Thyroid gland (tissue), 4 donors: Measurements from ENCODE around the gene NUBP1.

Source experiments
- CTCF ChIP-seq, 6 experiments: fragments of 200-600 bp in 3 of 6; fragments of 450-650 bp in 3 of 6; sonication (generic) in 3 of 6; IDR thresholded peaks; one replicate each; pipeline ENCODE4 v1.5.1; 2016 to 2019; ENCODE audit warnings: antibody characterized with exemption in 6 of 6, mild to moderate bottlenecking in 2 of 6, inconsistent platforms in 1 of 6, moderate library complexity in 1 of 6
- POLR2A ChIP-seq, 2 donors: fragments of 450-650 bp; IDR thresholded peaks; one replicate each; pipeline ENCODE4 v1.6.1; 2017; ENCODE audit warnings: antibody characterized with exemption in 2 of 2, mild to moderate bottlenecking in 2 of 2, moderate library complexity in 1 of 2

GRCh38 chr16:10754941-10755340 lies 11.3 kb downstream of the NUBP1 start:
- TF ChIP-seq CTCF (IDR thresholded peaks at IDR 0.05) (no peak), POLR2A (IDR thresholded peaks at IDR 0.05) (no peak)
